Stimulated activated memory B cell treated with anti-CD40 and anti-IgM and Interleukin-4, amounts not matched to agents 10 μg/mL and 1 μg/mL and 100 μg/mL, for 72 hours (primary cell): ENCODE measurements around the gene SPAG7.

ENCODE experiments used
- ATAC-seq: fragments of 150-1000 bp; cut with Tn5 transposase; 2 replicates; pipeline ENCODE4 v1.10.0; 2021
- H3K27ac Mint-ChIP-seq: one replicate; pipeline ENCODE4 v1.8.0; 2022; ENCODE audit warnings: mild to moderate bottlenecking, mixed read lengths
- H3K27me3 Mint-ChIP-seq: one replicate; pipeline ENCODE4 v1.8.0; 2022; ENCODE audit warnings: mixed read lengths
- H3K36me3 Mint-ChIP-seq: one replicate; pipeline ENCODE4 v1.8.0; 2022; ENCODE audit warnings: mixed read lengths
- H3K4me1 Mint-ChIP-seq: one replicate; pipeline ENCODE4 v1.8.0; 2022; ENCODE audit warnings: mixed read lengths
- H3K4me3 Mint-ChIP-seq: one replicate; pipeline ENCODE4 v1.8.0; 2022; ENCODE audit warnings: mild to moderate bottlenecking, moderate library complexity, mixed read lengths
- H3K9me3 Mint-ChIP-seq: one replicate; pipeline ENCODE4 v1.8.0; 2022; ENCODE audit warnings: mixed read lengths

SPAG7 gene

GRCh38 chr17:4986951-4987766, 19.5 kb upstream of the SPAG7 start, which contains the start of gene CAMTA2:
CAMTA2 (minus strand) TSS chr17:4987675; CDS start chr17:4986222, 1,453 bp downstream.
- H3K4me1 Mint-ChIP-seq, result peaks cover 44% of the 10 kb centered on the region

GRCh38 chr17:4986403-4986802, 18.8 kb upstream of the SPAG7 start:
- Mint-ChIP-seq H3K27ac (peak overlapping the region; percentile 94), H3K9me3 (no peaks in the 10 kb centered on the region), H3K4me3 (peak overlapping the region; percentile 94), H3K27me3 (no peaks in the 10 kb centered on the region), H3K36me3 (peaks cover 24% of the 10 kb centered on the region), H3K4me1 (peaks cover 52% of the 10 kb centered on the region)
- peak; percentile 2 for ATAC-seq

More at GRCh38 chr17:4986951-4987766, 19.5 kb upstream of the SPAG7 start, which contains the start of gene CAMTA2:
- no peaks in the 10 kb centered on the region for H3K9me3 Mint-ChIP-seq
- peak within 1 kb of the TSS; percentile 94 for H3K27ac Mint-ChIP-seq
- peak within 1 kb of the TSS; percentile 94 for H3K4me3 Mint-ChIP-seq
- peaks cover 21% of the 10 kb centered on the region for H3K36me3 Mint-ChIP-seq
- ATAC-seq, result peak; percentile 94
- no peaks in the 10 kb centered on the region for H3K27me3 Mint-ChIP-seq

GRCh38 chr17:4982305-4982704, 14.7 kb upstream of the SPAG7 start:
- Mint-ChIP-seq H3K27ac (peak overlapping the region; percentile 23), H3K4me1 (peaks cover 58% of the 10 kb centered on the region), H3K36me3 (peaks cover 49% of the 10 kb centered on the region), H3K9me3 (no peaks in the 10 kb centered on the region), H3K4me3 (no peak overlapping the region), H3K27me3 (no peaks in the 10 kb centered on the region)
- ATAC-seq, result no peak

- Mint-ChIP-seq H3K9me3 (no peaks in the 10 kb centered on the region), H3K27ac (peak overlapping the region; percentile 77), H3K27me3 (no peaks in the 10 kb centered on the region), H3K4me1 (peaks cover 46% of the 10 kb centered on the region), H3K4me3 (no peak overlapping the region), H3K36me3 (peaks cover 51% of the 10 kb centered on the region)
- ATAC-seq, result peak; percentile 41
Observed at GRCh38 chr17:4980644-4981216, 13.1 kb upstream of the SPAG7 start.

GRCh38 chr17:4978726-4979125, 11.1 kb upstream of the SPAG7 start:
- Mint-ChIP-seq H3K4me1 (peaks cover 43% of the 10 kb centered on the region), H3K27me3 (no peaks in the 10 kb centered on the region), H3K27ac (peak overlapping the region; percentile 77), H3K36me3 (peaks cover 65% of the 10 kb centered on the region), H3K4me3 (no peak overlapping the region), H3K9me3 (no peaks in the 10 kb centered on the region)
- no peak for ATAC-seq

- no peak for ATAC-seq
- Mint-ChIP-seq H3K27me3 (no peaks in the 10 kb centered on the region), H3K4me1 (peaks cover 10% of the 10 kb centered on the region), H3K36me3 (peaks cover 55% of the 10 kb centered on the region), H3K27ac (peak overlapping the region; percentile 1), H3K4me3 (no peak overlapping the region), H3K9me3 (no peaks in the 10 kb centered on the region)
Observed at GRCh38 chr17:4974115-4974670, 6.6 kb upstream of the SPAG7 start.

GRCh38 chr17:4973256-4974114, 5.9 kb upstream of the SPAG7 start:
- H3K27me3 Mint-ChIP-seq, result no peaks in the 10 kb centered on the region
- H3K4me1 Mint-ChIP-seq, result peaks cover 3% of the 10 kb centered on the region
- H3K4me3 Mint-ChIP-seq, result no peak overlapping the region
- H3K36me3 Mint-ChIP-seq, result peaks cover 49% of the 10 kb centered on the region
- no peak for ATAC-seq
- no peaks in the 10 kb centered on the region for H3K9me3 Mint-ChIP-seq
- H3K27ac Mint-ChIP-seq, result no peak overlapping the region

- H3K4me3 Mint-ChIP-seq, result no peak overlapping the region
- no peaks in the 10 kb centered on the region for H3K27me3 Mint-ChIP-seq
- H3K4me1 Mint-ChIP-seq, result no peaks in the 10 kb centered on the region
- no peaks in the 10 kb centered on the region for H3K9me3 Mint-ChIP-seq
- H3K36me3 Mint-ChIP-seq, result peaks cover 49% of the 10 kb centered on the region
- no peak for ATAC-seq
- no peak overlapping the region for H3K27ac Mint-ChIP-seq
Observed at GRCh38 chr17:4972752-4973151, 5.1 kb upstream of the SPAG7 start.

GRCh38 chr17:4972322-4972721, 4.7 kb upstream of the SPAG7 start:
- no peak for ATAC-seq
- Mint-ChIP-seq H3K4me1 (no peaks in the 10 kb centered on the region), H3K27me3 (no peaks in the 10 kb centered on the region), H3K36me3 (peaks cover 49% of the 10 kb centered on the region), H3K4me3 (no peak overlapping the region), H3K9me3 (no peaks in the 10 kb centered on the region), H3K27ac (no peak overlapping the region)

- Mint-ChIP-seq H3K27me3 (no peaks in the 10 kb centered on the region), H3K36me3 (peaks cover 49% of the 10 kb centered on the region)
Observed at GRCh38 chr17:4971826-4972225, 4.2 kb upstream of the SPAG7 start.

GRCh38 chr17:4970273-4970672, 2.7 kb upstream of the SPAG7 start:
- H3K9me3 Mint-ChIP-seq, result no peaks in the 10 kb centered on the region
- H3K4me1 Mint-ChIP-seq, result peaks cover 12% of the 10 kb centered on the region
- peaks cover 52% of the 10 kb centered on the region for H3K36me3 Mint-ChIP-seq
- no peak overlapping the region for H3K27ac Mint-ChIP-seq
- ATAC-seq, result no peak
- H3K4me3 Mint-ChIP-seq, result no peak overlapping the region
- H3K27me3 Mint-ChIP-seq, result no peaks in the 10 kb centered on the region

More at GRCh38 chr17:4971826-4972225, 4.2 kb upstream of the SPAG7 start:
- ATAC-seq, result no peak
- Mint-ChIP-seq H3K27ac (no peak overlapping the region), H3K4me1 (no peaks in the 10 kb centered on the region), H3K4me3 (no peak overlapping the region), H3K9me3 (no peaks in the 10 kb centered on the region)

GRCh38 chr17:4969551-4970173, 2.0 kb upstream of the SPAG7 start:
- H3K4me3 Mint-ChIP-seq, result no peak overlapping the region
- H3K27me3 Mint-ChIP-seq, result no peaks in the 10 kb centered on the region
- H3K36me3 Mint-ChIP-seq, result peaks cover 49% of the 10 kb centered on the region
- H3K27ac Mint-ChIP-seq, result no peak overlapping the region
- no peaks in the 10 kb centered on the region for H3K9me3 Mint-ChIP-seq
- ATAC-seq, result no peak
- H3K4me1 Mint-ChIP-seq, result peaks cover 15% of the 10 kb centered on the region

- Mint-ChIP-seq H3K4me1 (peaks cover 15% of the 10 kb centered on the region), H3K4me3 (no peak overlapping the region), H3K27me3 (no peaks in the 10 kb centered on the region), H3K36me3 (peaks cover 43% of the 10 kb centered on the region), H3K9me3 (no peaks in the 10 kb centered on the region), H3K27ac (no peak overlapping the region)
- ATAC-seq, result no peak
Observed at GRCh38 chr17:4969047-4969550, 1.5 kb upstream of the SPAG7 start.

- Mint-ChIP-seq H3K36me3 (peaks cover 38% of the 10 kb centered on the region), H3K4me3 (no peak overlapping the region), H3K4me1 (peaks cover 15% of the 10 kb centered on the region), H3K27ac (no peak overlapping the region), H3K27me3 (no peaks in the 10 kb centered on the region), H3K9me3 (no peaks in the 10 kb centered on the region)
- ATAC-seq, result no peak
Observed at GRCh38 chr17:4968486-4969046, 949 bp upstream of the SPAG7 start.
